Natural killer cell (primary cell): ENCODE measurements around the gene NOP58. TPM values are rescaled to one million over a fixed set of nuclear protein-coding genes. Genes with fewer than 3 reads are reported as not detected.

Source experiments
- ATAC-seq, 3 donors: fragments of 150-1000 bp in 2 of 3; fragments of 200-7000 bp in 1 of 3; cut with Tn5 transposase; 1 replicate in 1 of 3; 2 replicates in 2 of 3; pipeline ENCODE4 v1.10.0; 2021; ENCODE audit warnings: mild to moderate bottlenecking in 2 of 3, moderate library complexity in 2 of 3
- DNase-seq, 2 donors: peaks; one replicate each; pipeline versions ENCODE4 v3.0.0 to v3.0.0-alpha.2; 2013 to 2021; ENCODE audit warnings: mixed read lengths in 1 of 2
- H3K27ac ChIP-seq: one replicate; pipeline ENCODE4 v1.5.1; 2013; ENCODE audit warnings: mild to moderate bottlenecking, low read length
- H3K27me3 ChIP-seq: one replicate; pipeline ENCODE4 v1.6.1; 2013; ENCODE audit warnings: low read length; ENCODE audit not compliant: control insufficient read depth, insufficient read depth
- H3K36me3 ChIP-seq: one replicate; pipeline ENCODE4 v1.6.1; 2013; ENCODE audit warnings: low read length; ENCODE audit not compliant: control insufficient read depth, insufficient read depth
- H3K4me1 ChIP-seq: one replicate; pipeline ENCODE4 v1.6.1; 2013; ENCODE audit warnings: low read length; ENCODE audit not compliant: control insufficient read depth, insufficient read depth
- H3K4me3 ChIP-seq: one replicate; pipeline ENCODE4 v1.5.1; 2013; ENCODE audit warnings: low read length
- H3K9me3 ChIP-seq: one replicate; pipeline ENCODE4 v1.6.1; 2013; ENCODE audit warnings: low read length; ENCODE audit not compliant: control insufficient read depth, insufficient read depth
- H3K27ac Mint-ChIP-seq, 2 donors: one replicate each; pipeline ENCODE4 v1.8.0; 2022; ENCODE audit warnings: mild to moderate bottlenecking in 2 of 2, mixed read lengths in 2 of 2, moderate library complexity in 1 of 2
- H3K27me3 Mint-ChIP-seq, 2 donors: one replicate each; pipeline ENCODE4 v1.8.0; 2022; ENCODE audit warnings: low read depth in 2 of 2, mixed read lengths in 2 of 2
- H3K36me3 Mint-ChIP-seq: one replicate; pipeline ENCODE4 v1.8.0; 2022; ENCODE audit warnings: mixed read lengths
- H3K4me1 Mint-ChIP-seq, 2 donors: one replicate each; pipeline ENCODE4 v1.8.0; 2022; ENCODE audit warnings: mixed read lengths in 2 of 2
- H3K4me3 Mint-ChIP-seq: one replicate; pipeline ENCODE4 v1.8.0; 2022; ENCODE audit warnings: mild to moderate bottlenecking, moderate library complexity, mixed read lengths
- H3K9me3 Mint-ChIP-seq, 2 donors: one replicate each; pipeline ENCODE4 v1.8.0; 2022; ENCODE audit warnings: mixed read lengths in 2 of 2
- WGBS: methylation state at CpG from one replicate; pipeline ENCODE4 v1.1.7; 2013; ENCODE audit warnings: missing lambda C conversion rate; ENCODE audit not compliant: insufficient coverage; 5-methylcytosine and 5-hydroxymethylcytosine counted together
- intact Hi-C: fragments of 100-400 bp; cut with micrococcal nuclease; formaldehyde crosslinking; loops from one replicate; pipeline ENCODE4 v1.14.2; 2022
- total RNA-seq, 4 donors: library from RNA; stranded (reverse); fragments of 120-200 nt in 1 of 4; gene quantifications; one replicate each; pipeline versions ENCODE4 v1.2.3 to v1.2.4, GENCODE V29; 2013 to 2022
- TF ChIP-seq, protein P1 (sequence below): fragments of 200-600 bp; IDR thresholded peaks from one replicate; pipeline ENCODE4 v1.8.0; 2022; ENCODE audit warnings: antibody characterized with exemption

The NOP58 gene
- total RNA-seq, 3 donors from 2014 or later (not counting 1 experiment from before 2014, with no cell fraction given), result 122 to 155 (median 124) TPM

DNA sequence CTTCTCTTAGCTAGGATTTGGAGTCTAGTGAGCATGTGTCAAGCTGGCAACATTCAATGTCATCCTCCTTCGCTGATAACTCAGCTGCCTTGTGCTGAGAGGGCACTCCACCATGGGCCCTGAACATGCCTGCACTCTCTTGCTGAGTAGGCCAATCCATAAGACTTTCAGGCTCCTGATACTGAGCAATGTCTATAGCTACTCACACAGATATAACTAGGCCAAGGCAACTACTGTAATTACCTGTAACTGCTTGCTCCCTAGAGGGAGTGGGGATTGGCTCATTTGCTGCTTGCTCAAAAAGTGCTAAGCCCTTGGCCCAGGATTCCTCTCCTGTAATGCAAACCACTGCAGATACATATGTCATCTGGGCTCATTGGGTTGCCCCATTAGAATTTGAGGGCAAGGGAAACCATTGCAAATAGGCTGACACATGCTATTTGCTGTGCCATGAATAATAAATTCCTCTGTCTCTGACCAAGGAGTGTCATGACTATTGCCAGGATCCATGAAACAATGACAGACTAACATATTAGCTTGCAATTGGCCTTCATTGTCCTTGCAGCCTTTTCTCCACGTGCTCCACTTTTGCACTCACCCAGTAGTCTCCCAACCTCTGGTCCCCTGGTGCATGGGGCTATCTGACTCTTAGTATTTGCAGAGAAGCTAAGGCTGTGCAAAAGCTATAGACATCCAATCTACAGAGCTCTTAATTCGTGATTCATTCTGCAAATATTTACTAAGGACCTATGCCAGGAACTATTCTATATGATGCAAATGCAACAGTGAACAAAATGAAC lies 73.7 kb downstream of the NOP58 start:
- 80% methylated on average over 3 of the region's 3 CpGs for WGBS
- no peaks in the 10 kb centered on the region for H3K36me3 ChIP-seq
- TF ChIP-seq, protein P1, sequence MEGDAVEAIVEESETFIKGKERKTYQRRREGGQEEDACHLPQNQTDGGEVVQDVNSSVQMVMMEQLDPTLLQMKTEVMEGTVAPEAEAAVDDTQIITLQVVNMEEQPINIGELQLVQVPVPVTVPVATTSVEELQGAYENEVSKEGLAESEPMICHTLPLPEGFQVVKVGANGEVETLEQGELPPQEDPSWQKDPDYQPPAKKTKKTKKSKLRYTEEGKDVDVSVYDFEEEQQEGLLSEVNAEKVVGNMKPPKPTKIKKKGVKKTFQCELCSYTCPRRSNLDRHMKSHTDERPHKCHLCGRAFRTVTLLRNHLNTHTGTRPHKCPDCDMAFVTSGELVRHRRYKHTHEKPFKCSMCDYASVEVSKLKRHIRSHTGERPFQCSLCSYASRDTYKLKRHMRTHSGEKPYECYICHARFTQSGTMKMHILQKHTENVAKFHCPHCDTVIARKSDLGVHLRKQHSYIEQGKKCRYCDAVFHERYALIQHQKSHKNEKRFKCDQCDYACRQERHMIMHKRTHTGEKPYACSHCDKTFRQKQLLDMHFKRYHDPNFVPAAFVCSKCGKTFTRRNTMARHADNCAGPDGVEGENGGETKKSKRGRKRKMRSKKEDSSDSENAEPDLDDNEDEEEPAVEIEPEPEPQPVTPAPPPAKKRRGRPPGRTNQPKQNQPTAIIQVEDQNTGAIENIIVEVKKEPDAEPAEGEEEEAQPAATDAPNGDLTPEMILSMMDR, result no peak
- H3K4me3 ChIP-seq, result no peak overlapping the region
- no peaks in the 10 kb centered on the region for H3K27me3 ChIP-seq
- no peaks in the 10 kb centered on the region for H3K9me3 ChIP-seq
- DNase-seq (no peak), ATAC-seq (no peak)
- Mint-ChIP-seq H3K4me3 (no peak overlapping the region), H3K4me1 (peaks cover 0 to 7% of the 10 kb centered on the region in 2 donors), H3K27me3 (no peaks in the 10 kb centered on the region), H3K36me3 (no peaks in the 10 kb centered on the region), H3K9me3 (no peaks in the 10 kb centered on the region), H3K27ac (no peak overlapping the region)
- no peak overlapping the region for H3K27ac ChIP-seq
- no peaks in the 10 kb centered on the region for H3K4me1 ChIP-seq
- intact Hi-C loops, result no loop called here

- no peak overlapping the region for H3K4me3 ChIP-seq
- no peak overlapping the region for H3K4me3 Mint-ChIP-seq
- no peaks in the 10 kb centered on the region for H3K27me3 Mint-ChIP-seq
- H3K36me3 Mint-ChIP-seq, result no peaks in the 10 kb centered on the region
- DNase-seq (no peak), ATAC-seq (no peak)
- no peak overlapping the region for H3K27ac ChIP-seq
- TF ChIP-seq, protein P1, result no peak
- no peaks in the 10 kb centered on the region for H3K27me3 ChIP-seq
- no peaks in the 10 kb centered on the region for H3K36me3 ChIP-seq
- intact Hi-C loops, result no loop called here
- no peaks in the 10 kb centered on the region for H3K4me1 ChIP-seq
- WGBS, result 73% methylated on average over 1 of the region's 1 CpG
- H3K4me1 Mint-ChIP-seq, result no peaks in the 10 kb centered on the region
- no peaks in the 10 kb centered on the region for H3K9me3 Mint-ChIP-seq
- no peak overlapping the region for H3K27ac Mint-ChIP-seq
- no peaks in the 10 kb centered on the region for H3K9me3 ChIP-seq
Measured at GRCh38 chr2:202344178-202344577, 78.6 kb downstream of the NOP58 start.

DNA sequence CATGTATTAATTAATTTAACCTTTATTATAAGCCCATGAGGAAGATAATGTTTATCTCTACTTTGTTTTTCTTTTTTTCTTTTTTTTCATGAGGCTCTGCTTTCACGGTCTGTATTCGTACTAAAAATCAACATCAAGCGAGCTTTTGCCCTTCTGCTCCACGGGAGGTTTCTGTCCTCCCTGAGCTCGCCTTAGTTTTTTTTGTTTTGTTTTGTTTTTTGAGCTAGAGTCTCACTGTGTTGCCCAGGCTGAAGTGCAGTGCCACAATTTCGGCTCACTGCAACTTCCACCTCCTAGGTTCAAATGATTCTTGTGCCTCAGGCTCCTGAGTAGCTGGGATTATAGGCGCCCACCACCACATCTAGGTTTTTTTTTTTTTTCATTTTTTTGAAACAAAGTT lies 80.6 kb downstream of the NOP58 start:
- no peak overlapping the region for H3K27ac ChIP-seq
- no peak overlapping the region for H3K4me3 ChIP-seq
- 98% methylated on average over 7 of the region's 7 CpGs for WGBS
- no peaks in the 10 kb centered on the region for H3K9me3 ChIP-seq
- H3K36me3 ChIP-seq, result no peaks in the 10 kb centered on the region
- H3K27me3 Mint-ChIP-seq, result no peaks in the 10 kb centered on the region
- DNase-seq (no peak), ATAC-seq (no peak)
- intact Hi-C loops, result no loop called here
- H3K4me1 ChIP-seq, result no peaks in the 10 kb centered on the region
- no peak overlapping the region for H3K27ac Mint-ChIP-seq
- H3K27me3 ChIP-seq, result no peaks in the 10 kb centered on the region
- H3K9me3 Mint-ChIP-seq, result no peaks in the 10 kb centered on the region
- TF ChIP-seq, protein P1, result no peak
- no peak overlapping the region for H3K4me3 Mint-ChIP-seq
- H3K36me3 Mint-ChIP-seq, result no peaks in the 10 kb centered on the region
- no peaks in the 10 kb centered on the region for H3K4me1 Mint-ChIP-seq

Other genes starting within 250 kb of the NOP58 start
- gene FZD7, start 231.9 kb upstream of the NOP58 start, total RNA-seq, result 1 to 10 TPM in 1 of 3 donors, under 1 TPM in 1, not detected in 1; 0.27 to 1.6 TPM
- gene KIAA2012, start 192.5 kb upstream of the NOP58 start, total RNA-seq, result not detected
- 10 to 100 TPM; 70.1 to 84.1 (median 70.7) TPM for gene SUMO1, start 27.2 kb upstream of the NOP58 start, total RNA-seq
- 10 to 100 TPM; 17.8 to 25.5 (median 23.2) TPM for gene BMPR2, start 110.6 kb downstream of the NOP58 start, total RNA-seq